Measurements from ENCODE around the gene SLC44A5. TPM values are rescaled to one million over a fixed set of nuclear protein-coding genes. Genes with fewer than 3 reads are reported as not detected.

The SLC44A5 gene
- total RNA-seq, 1 donor from 2014 or later = 0.20 TPM

DNA sequence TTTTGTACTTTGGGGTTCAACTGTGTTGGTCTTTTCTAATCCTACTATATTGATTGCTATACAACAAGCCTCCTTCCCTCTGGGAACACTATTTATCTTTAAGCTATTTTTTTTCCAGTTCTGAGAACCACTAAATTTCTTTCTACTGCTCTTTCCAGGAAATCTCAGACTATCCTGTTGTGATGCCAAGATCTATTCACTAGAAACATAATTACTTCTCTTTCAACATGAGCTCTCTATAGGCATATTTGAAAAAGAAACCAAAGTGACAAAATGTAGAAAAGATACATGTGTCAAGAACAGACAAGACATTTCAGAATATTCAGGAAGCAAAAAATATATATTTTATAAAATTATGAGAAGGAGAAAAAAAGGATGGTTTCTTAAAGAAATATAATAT is 82.9 kb downstream of the SLC44A5 start:
- no peak overlapping the region for H3K27ac Mint-ChIP-seq (ENCODE audit: unreplicated experiment)
- no peak for DNase-seq (ENCODE audit: low spot score)
- no peaks in the 10 kb centered on the region for H3K4me1 Mint-ChIP-seq (ENCODE audit: low read depth)
- TF ChIP-seq, protein P1, sequence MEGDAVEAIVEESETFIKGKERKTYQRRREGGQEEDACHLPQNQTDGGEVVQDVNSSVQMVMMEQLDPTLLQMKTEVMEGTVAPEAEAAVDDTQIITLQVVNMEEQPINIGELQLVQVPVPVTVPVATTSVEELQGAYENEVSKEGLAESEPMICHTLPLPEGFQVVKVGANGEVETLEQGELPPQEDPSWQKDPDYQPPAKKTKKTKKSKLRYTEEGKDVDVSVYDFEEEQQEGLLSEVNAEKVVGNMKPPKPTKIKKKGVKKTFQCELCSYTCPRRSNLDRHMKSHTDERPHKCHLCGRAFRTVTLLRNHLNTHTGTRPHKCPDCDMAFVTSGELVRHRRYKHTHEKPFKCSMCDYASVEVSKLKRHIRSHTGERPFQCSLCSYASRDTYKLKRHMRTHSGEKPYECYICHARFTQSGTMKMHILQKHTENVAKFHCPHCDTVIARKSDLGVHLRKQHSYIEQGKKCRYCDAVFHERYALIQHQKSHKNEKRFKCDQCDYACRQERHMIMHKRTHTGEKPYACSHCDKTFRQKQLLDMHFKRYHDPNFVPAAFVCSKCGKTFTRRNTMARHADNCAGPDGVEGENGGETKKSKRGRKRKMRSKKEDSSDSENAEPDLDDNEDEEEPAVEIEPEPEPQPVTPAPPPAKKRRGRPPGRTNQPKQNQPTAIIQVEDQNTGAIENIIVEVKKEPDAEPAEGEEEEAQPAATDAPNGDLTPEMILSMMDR (IDR thresholded peaks at IDR 0.05) = no peak
- no peaks in the 10 kb centered on the region for H3K9me3 Mint-ChIP-seq (ENCODE audit: low read depth)
- no peak overlapping the region for H3K4me3 Mint-ChIP-seq (ENCODE audit: unreplicated experiment)
- H3K27me3 Mint-ChIP-seq (ENCODE audit: low read depth) = peaks cover 14% of the 10 kb centered on the region
- H3K36me3 Mint-ChIP-seq (ENCODE audit: low read depth) = no peaks in the 10 kb centered on the region

DNA sequence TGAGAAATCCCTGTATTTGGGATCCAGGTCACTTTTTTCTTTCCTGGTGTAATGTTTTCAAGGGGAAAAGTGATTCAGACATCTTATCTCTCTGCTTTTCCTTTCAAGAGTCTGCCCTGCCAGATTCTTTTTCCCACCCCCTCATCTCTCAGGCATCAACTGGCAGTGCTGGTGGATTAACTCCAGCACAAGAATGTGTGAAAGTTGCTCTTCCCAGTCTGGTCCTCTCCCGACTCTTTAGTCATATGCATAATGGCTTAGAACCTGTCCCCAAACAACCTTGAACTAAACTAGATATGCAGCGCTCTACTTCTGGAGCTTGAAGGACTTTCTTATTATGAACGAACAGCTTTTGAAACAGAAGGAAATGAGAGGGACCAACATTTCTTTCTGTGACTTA is 88.5 kb downstream of the SLC44A5 start:
- Mint-ChIP-seq H3K36me3 (ENCODE audit: low read depth) (no peaks in the 10 kb centered on the region), H3K9me3 (ENCODE audit: low read depth) (no peaks in the 10 kb centered on the region), H3K27ac (ENCODE audit: unreplicated experiment) (peak overlapping the region; percentile 18), H3K4me3 (ENCODE audit: unreplicated experiment) (no peak overlapping the region), H3K4me1 (ENCODE audit: low read depth) (peaks cover 7% of the 10 kb centered on the region), H3K27me3 (ENCODE audit: low read depth) (peaks cover 10% of the 10 kb centered on the region)
- no peak for DNase-seq (ENCODE audit: low spot score)
- TF ChIP-seq, protein P1 (IDR thresholded peaks at IDR 0.05) = no peak

DNA sequence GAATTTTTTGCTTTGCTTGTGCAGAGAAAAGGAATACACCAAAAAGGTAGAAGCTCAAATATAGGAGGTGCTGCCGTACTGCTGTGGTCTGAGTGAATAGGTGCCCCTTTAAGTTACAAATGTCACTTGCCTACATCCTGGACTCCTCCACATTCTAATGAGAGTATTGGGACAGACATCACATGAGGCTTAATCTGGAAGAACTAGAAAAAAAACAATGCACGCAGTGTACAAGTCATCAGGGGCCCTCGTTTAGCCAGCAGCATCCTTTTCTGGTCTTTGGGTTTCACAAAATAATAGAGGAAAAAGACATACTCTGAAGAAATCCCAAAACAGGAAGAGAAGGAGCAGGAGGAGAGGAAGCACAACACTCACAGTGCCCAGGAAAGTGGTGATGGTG is 89.3 kb downstream of the SLC44A5 start:
- Mint-ChIP-seq H3K4me3 (ENCODE audit: unreplicated experiment) (no peak overlapping the region), H3K4me1 (ENCODE audit: low read depth) (peaks cover 7% of the 10 kb centered on the region), H3K9me3 (ENCODE audit: low read depth) (no peaks in the 10 kb centered on the region), H3K27me3 (ENCODE audit: low read depth) (peaks cover 15% of the 10 kb centered on the region), H3K36me3 (ENCODE audit: low read depth) (no peaks in the 10 kb centered on the region), H3K27ac (ENCODE audit: unreplicated experiment) (no peak overlapping the region)
- DNase-seq (ENCODE audit: low spot score) = no peak
- TF ChIP-seq, protein P1 (IDR thresholded peaks at IDR 0.05) = no peak

DNA sequence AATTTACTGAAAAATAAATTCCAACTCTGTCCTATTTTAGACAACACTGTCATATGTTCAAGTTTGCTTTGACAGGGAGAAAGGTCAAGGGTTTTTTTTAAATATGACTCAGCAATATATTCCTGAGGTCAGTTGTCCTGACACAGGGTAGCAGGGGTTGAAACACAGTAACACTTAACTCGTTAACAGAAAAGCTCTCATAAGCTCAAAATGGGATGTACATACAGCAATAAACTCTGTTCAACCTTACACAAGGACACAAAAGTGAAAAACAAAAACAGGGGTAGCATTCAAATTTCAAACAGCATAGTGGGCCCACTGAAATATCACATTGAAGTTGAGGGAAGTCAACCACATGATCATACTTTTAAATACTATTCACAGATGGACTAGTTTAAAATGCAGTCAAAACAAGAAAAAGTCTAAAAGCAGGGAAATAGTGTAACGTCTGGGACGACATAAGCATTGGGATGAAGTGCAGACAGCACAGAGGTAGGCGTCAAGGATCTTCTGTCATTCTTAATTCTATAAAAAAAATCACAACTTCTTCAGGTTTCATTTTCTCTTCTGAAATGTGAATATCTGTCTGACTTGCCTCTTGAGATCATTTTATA is 89.9 kb downstream of the SLC44A5 start:
- TF ChIP-seq, protein P1 (IDR thresholded peaks at IDR 0.05) = no peak
- H3K27ac Mint-ChIP-seq (ENCODE audit: unreplicated experiment) = no peak overlapping the region
- DNase-seq (ENCODE audit: low spot score) = no peak
- H3K36me3 Mint-ChIP-seq (ENCODE audit: low read depth) = no peaks in the 10 kb centered on the region
- peaks cover 7% of the 10 kb centered on the region for H3K4me1 Mint-ChIP-seq (ENCODE audit: low read depth)
- peaks cover 15% of the 10 kb centered on the region for H3K27me3 Mint-ChIP-seq (ENCODE audit: low read depth)
- H3K4me3 Mint-ChIP-seq (ENCODE audit: unreplicated experiment) = no peak overlapping the region
- no peaks in the 10 kb centered on the region for H3K9me3 Mint-ChIP-seq (ENCODE audit: low read depth)

DNA sequence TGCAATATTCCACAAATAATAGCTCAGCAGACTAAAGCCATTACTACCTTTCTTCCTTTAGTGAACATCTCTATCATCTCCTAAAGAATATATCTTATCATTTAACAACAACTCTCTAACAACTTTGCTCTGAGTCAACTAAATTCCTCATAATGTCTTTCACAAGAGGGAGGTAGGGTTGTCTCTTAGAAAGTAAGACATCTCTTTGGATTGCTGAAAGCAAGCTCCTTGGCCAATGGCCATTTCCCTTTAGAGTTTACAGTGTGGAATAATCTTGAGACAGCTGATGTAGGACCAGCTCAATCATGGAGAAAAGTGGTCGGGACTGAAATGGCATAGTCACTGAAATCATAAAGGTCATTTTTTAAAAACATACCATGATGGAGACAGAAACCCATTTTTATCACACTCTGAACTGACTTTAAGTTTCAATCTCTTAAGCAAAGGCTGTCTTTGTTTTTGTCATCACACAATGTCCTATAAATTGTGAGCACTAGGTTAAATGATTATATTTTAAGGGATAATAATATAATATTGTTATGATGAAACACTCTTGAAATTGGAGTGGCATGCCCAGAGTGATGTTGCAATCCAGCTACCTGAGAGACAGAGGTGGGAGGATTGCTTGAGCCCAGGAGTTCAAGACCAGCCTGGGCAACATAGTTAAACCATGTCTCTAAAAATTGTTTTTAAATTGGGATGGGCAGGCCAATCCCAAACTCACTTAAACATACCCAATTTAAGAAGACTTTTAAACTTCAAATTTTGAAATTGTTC is 91.1 kb downstream of the SLC44A5 start:
- peaks cover 7% of the 10 kb centered on the region for H3K4me1 Mint-ChIP-seq (ENCODE audit: low read depth)
- no peak overlapping the region for H3K4me3 Mint-ChIP-seq (ENCODE audit: unreplicated experiment)
- DNase-seq (ENCODE audit: low spot score) = no peak
- TF ChIP-seq, protein P1 (IDR thresholded peaks at IDR 0.05) = no peak
- no peak overlapping the region for H3K27ac Mint-ChIP-seq (ENCODE audit: unreplicated experiment)
- H3K36me3 Mint-ChIP-seq (ENCODE audit: low read depth) = no peaks in the 10 kb centered on the region
- H3K27me3 Mint-ChIP-seq (ENCODE audit: low read depth) = peaks cover 15% of the 10 kb centered on the region
- H3K9me3 Mint-ChIP-seq (ENCODE audit: low read depth) = no peaks in the 10 kb centered on the region

All from chondrocyte (in vitro differentiated cells).